ENCODE data around the gene PTPN6. TPM values are rescaled to one million over a fixed set of nuclear protein-coding genes. Genes with fewer than 3 reads are reported as not detected.
A peak's percentile ranks its signal among the peaks of the same experiment; 100 is the strongest.

The PTPN6 gene
- total and polyA plus RNA-seq, 10 of the 15 experiments (the other 5 are each of a cell fraction or from before 2014, with no cell fraction given), result 229 to 457 (median 370) TPM

- peaks cover 18 to 34% of the 10 kb centered on the region in 2 experiments for H3K36me3 ChIP-seq (ENCODE audit: control insufficient read depth in 2 of 2, insufficient read depth in 2 of 2, low read length in 1 of 2)
- H3K79me2 ChIP-seq (ENCODE audit: control insufficient read depth, insufficient read depth, low read length), result peaks cover 49% of the 10 kb centered on the region
- under 1% methylated on average over 24 of the region's 24 CpGs for WGBS (ENCODE audit: insufficient coverage, insufficient replicate concordance, low lambda C conversion rate, missing lambda C conversion rate)
- no peaks in the 10 kb centered on the region for H3K27me3 ChIP-seq (replicated peaks in 1 of 2; ENCODE audit: control insufficient read depth in 2 of 2, insufficient read depth in 2 of 2, low read length in 1 of 2)
- peak overlapping the region; percentile 95 for H3K4me3 ChIP-seq
- ChIA-PET SMC1A (ENCODE audit: uncharacterized antibody, unreplicated experiment) (interaction anchor here (0.9 to 13.2 kb wide), 8 partner anchors 13 to 152 kb away, joined by 3 to 395 read pairs (median 4); partner anchors contain the start of genes C12orf57, CDCA3, PTPN6 and RNU7-1), RAD21 (ENCODE audit: unreplicated experiment) (interaction anchor here (0.5 to 13.5 kb wide), 9 partner anchors 10 to 150 kb away, joined by 3 to 426 read pairs (median 4); partner anchors contain the start of genes C12orf57, PTPN6, RNU7-1 and SPSB2), CTCF (interaction anchor here (0.8 to 13.2 kb wide), 10 partner anchors 13 to 152 kb away, joined by 3 to 645 read pairs (median 5); partner anchors contain the start of genes C12orf57, LPCAT3, PTPN6 and RNU7-1), POLR2A (interaction anchor here (0.5 to 13.5 kb wide), 7 partner anchors 8 to 147 kb away, joined by 3 to 524 read pairs (median 5); partner anchors contain the start of genes C12orf57, C1RL, LPCAT3 and PTPN6)
- no peaks in the 10 kb centered on the region for H3K9me3 ChIP-seq (replicated peaks; ENCODE audit: control insufficient read depth, insufficient read depth, low read length)
- H4K20me1 ChIP-seq (ENCODE audit: control insufficient read depth, insufficient read depth), result no peaks in the 10 kb centered on the region
- peak overlapping the region; percentile 91 for H3K9ac ChIP-seq (ENCODE audit: control insufficient read depth, insufficient read depth, low read length)
- no TSS peak for BruUV-seq (replicated peaks)
- intact Hi-C loops (cut with micrococcal nuclease; ENCODE audit: unreplicated experiment) (loop anchor here (1.0 to 5.0 kb wide), 2 partner anchors 8 to 151 kb away; no protein-coding TSS in a partner anchor), in situ Hi-C loops (cut with MboI) (loop anchor here (5.0 to 25.0 kb wide), 2 partner anchors 151 to 1676 kb away; no protein-coding TSS in a partner anchor)
- FAIRE-seq (peak; percentile 89), DNase-seq (ENCODE audit: low read depth, low spot score) (no peak), ATAC-seq (peak; percentile 42)
- H3K4me1 ChIP-seq (ENCODE audit: control insufficient read depth, insufficient read depth, low read length), result peaks cover 70% of the 10 kb centered on the region
- peak overlapping the region; percentile 99 for H3K27ac ChIP-seq (ENCODE audit: control insufficient read depth, insufficient read depth)
- peak overlapping the region; percentile 99 for H3K4me2 ChIP-seq (ENCODE audit: control insufficient read depth, insufficient read depth)
- no peak overlapping the region for H2AFZ ChIP-seq (ENCODE audit: control insufficient read depth, low read depth, low read length)
- TF ChIP-seq BHLHE40 (IDR thresholded peaks at IDR 0.05; ENCODE audit: borderline replicate concordance in 1 of 2, low read depth in 2 of 2, low read length in 1 of 2), result peak; percentile 84 to 91
- no peak for TF ChIP-seq NBN (IDR thresholded peaks at IDR 0.05)
- TF ChIP-seq POLR2AphosphoS2 (IDR thresholded peaks at IDR 0.05; ENCODE audit: low read depth, low read length), result 0 out of 2 replicates have a peak, but pooled peaks have one; percentile 12
- TF ChIP-seq ZNF384 (IDR thresholded peaks at IDR 0.05; ENCODE audit: borderline replicate concordance, low read depth, low read length), result no peak
- TF ChIP-seq CUX1 (IDR thresholded peaks at IDR 0.05; ENCODE audit: insufficient replicate concordance, low read depth, low read length), result no peak
- TF ChIP-seq FOXM1 (IDR thresholded peaks at IDR 0.05; ENCODE audit: low read depth, low read length), result no peak
- peak; percentile 40; the same call in 1 of the 3 replicates for TF ChIP-seq POU2F2 (IDR thresholded peaks at IDR 0.05; ENCODE audit: borderline replicate concordance, low read depth, low read length)
- TF ChIP-seq SIX5 (IDR thresholded peaks at IDR 0.05; ENCODE audit: low read depth, low read length, severe bottlenecking), result peak; percentile 3
- TF ChIP-seq RFX5 (IDR thresholded peaks at IDR 0.05; ENCODE audit: low read depth, low read length), result no peak
- TF ChIP-seq ZNF24 (IDR thresholded peaks at IDR 0.05), result no peak
- peak; percentile 93; the same call in 1 of the 2 replicates for TF ChIP-seq ZNF687 (IDR thresholded peaks at IDR 0.05)
- no peak for TF ChIP-seq ELK1 (IDR thresholded peaks at IDR 0.05; ENCODE audit: low read depth, low read length)
Measured at GRCh38 chr12:6961278-6961694, 10.1 kb downstream of the PTPN6 start.

Data from GM12878 (cell line).